B cell (primary cell): ENCODE measurements around the gene ACAD10.

Experiments used
- CTCF ChIP-seq: fragments of 200-600 bp; IDR thresholded peaks from one replicate; pipeline ENCODE4 v1.8.0; 2022; ENCODE audit warnings: antibody characterized with exemption, mild to moderate bottlenecking
- EZH2 ChIP-seq: IDR thresholded peaks from 2 replicates; pipeline ENCODE4 v1.6.1; 2012; ENCODE audit warnings: borderline replicate concordance, low read depth, mild to moderate bottlenecking, moderate library complexity, low read length; ENCODE audit not compliant: insufficient read depth, poor library complexity, severe bottlenecking

GRCh38 chr12:111748867-111749266 is 63.0 kb downstream of the ACAD10 start:
- no peak for TF ChIP-seq CTCF
- TF ChIP-seq EZH2: no peak
